Heart right ventricle (tissue), 16 donors: ENCODE results near the gene RAX2. TPM values are rescaled to one million over a fixed set of nuclear protein-coding genes. Genes with fewer than 3 reads are reported as not detected.
A peak's percentile ranks its signal among the peaks of the same experiment; 100 is the strongest.
"Not testable (repeated sequence)": the region's sequence is repeated elsewhere in the genome, so short reads cannot be mapped to it uniquely, and the experiment has no call there.

Experiments used
- ATAC-seq, 8 donors: fragments of 200-7000 bp; cut with Tn5 transposase; one replicate each; pipeline ENCODE4 v1.9.1; 2020; ENCODE audit warnings: mild to moderate bottlenecking in 8 of 8, moderate library complexity in 8 of 8, moderate number of reproducible peaks in 1 of 8
- DNase-seq, 2 donors: peaks; one replicate each; pipeline ENCODE4 v3.0.0-alpha.2; 2020
- H3K27ac ChIP-seq, 10 donors: fragments of 200-600 bp; sonication (generic) in 2 of 10; one replicate each; pipeline versions ENCODE4 v1.5.0 to v1.8.0; 2020 to 2022; ENCODE audit warnings: mild to moderate bottlenecking in 3 of 10
- H3K27me3 ChIP-seq, 7 donors: fragments of 200-600 bp; one replicate each; pipeline ENCODE4 v1.8.0; 2021 to 2022; ENCODE audit warnings: mild to moderate bottlenecking in 2 of 7
- H3K36me3 ChIP-seq, 9 donors: fragments of 200-600 bp; sonication (generic) in 1 of 9; one replicate each; pipeline versions ENCODE4 v1.5.0 to v1.8.0; 2020 to 2022; ENCODE audit warnings: mild to moderate bottlenecking in 2 of 9
- H3K4me1 ChIP-seq, 9 donors: fragments of 200-600 bp; sonication (generic) in 1 of 9; one replicate each; pipeline versions ENCODE4 v1.5.0 to v1.8.0; 2020 to 2022; ENCODE audit warnings: mild to moderate bottlenecking in 4 of 9
- H3K4me3 ChIP-seq, 10 donors: fragments of 200-600 bp; sonication (generic) in 2 of 10; one replicate each; pipeline versions ENCODE4 v1.5.0 to v1.8.0; 2020 to 2022; ENCODE audit warnings: mild to moderate bottlenecking in 7 of 10, moderate library complexity in 2 of 10
- H3K9me3 ChIP-seq, 11 donors: fragments of 200-600 bp in 10 of 11; sonication (generic) in 2 of 11; one replicate each; pipeline versions ENCODE4 v1.5.0 to v1.8.0; 2013 to 2022; ENCODE audit warnings: mild to moderate bottlenecking in 2 of 11, control low read depth in 1 of 11, moderate library complexity in 1 of 11
- WGBS, 2 donors: extraction: QIAGEN DNeasy Blood & Tissue Kit; methylation state at CpG; one replicate each; pipeline ENCODE4 v1.1.7; 2013; ENCODE audit warnings: inconsistent platforms in 1 of 2; 5-methylcytosine and 5-hydroxymethylcytosine counted together
- intact Hi-C, 10 donors: fragments of 100-400 bp; cut with DNase I; formaldehyde crosslinking; loops; one replicate each; pipeline versions ENCODE4 v1.11.1 to v1.14.2; 2022
- polyA plus RNA-seq, 2 donors: library from polyadenylated mRNA; stranded (reverse); fragments of 200-250 nt; gene quantifications; one replicate each; pipeline ENCODE4 v1.2.3, GENCODE V29; 2013
- total RNA-seq, 10 donors: library from RNA; stranded (reverse); fragmentation: NEBNext Ultra II Directional in 3 of 10; extraction: Animal tissue kit (Norgen Biotek cat#: 25700) in 3 of 10; gene quantifications; one replicate each; pipeline versions ENCODE4 v1.2.1 to v1.2.4, GENCODE V29; 2021 to 2023
- TF ChIP-seq, protein P1 (sequence below), 9 donors: fragments of 200-600 bp; sonication (generic) in 2 of 9; IDR thresholded peaks; one replicate each; pipeline versions ENCODE4 v1.5.0 to v1.8.0; 2021 to 2022; ENCODE audit warnings: antibody characterized with exemption in 9 of 9, mild to moderate bottlenecking in 5 of 9, moderate library complexity in 1 of 9
- donor health status: Arrhythmogenic right ventricular cardiomyopathy.
- donor health status: ischemic (EF 13 %, LVEDD 7.1; RV severe dilation, severe dysfunction).
- donor health status: healthy with polysubstance abuse.
- donor health status: DM: no; HTN: yes; CAD: no.
- donor health status: DM: no; HTN: no; CAD: no.
- donor health status: ischemic (EF 25% LVEDD 6.9; RV normal size, moderate dysfunction).
- donor health status: ischemic (EF 25% LVEDD 5.7; RV mildly dilated, moderate dysfunction).
- donor health status: healthy.
- donor health status: DM: yes; HTN: yes; CAD: no.
- donor health status: Ischemic cardiomyopathy.
- donor health status: ischemic (EF 35%, LVEDD 5.7; RV mildly dilated, moderate dysfunction).
- donor health status: nonischemic (EF 11% LVEDD 7.7; RV severe dilation, severe dysfunction).
- donor health status: DM: yes; HTN: yes; CAD: no.
- donor health status: PGD.
- donor health status: ischemic (EF 29% LVEDD 5.4; RV normal size, mild dysfunction).
- donor health status: nonischemic (EF 23%, LVEDD 6.1; RV moderate dilation, normal function).

The RAX2 gene
- total and polyA plus RNA-seq, 12 donors = not detected

DNA sequence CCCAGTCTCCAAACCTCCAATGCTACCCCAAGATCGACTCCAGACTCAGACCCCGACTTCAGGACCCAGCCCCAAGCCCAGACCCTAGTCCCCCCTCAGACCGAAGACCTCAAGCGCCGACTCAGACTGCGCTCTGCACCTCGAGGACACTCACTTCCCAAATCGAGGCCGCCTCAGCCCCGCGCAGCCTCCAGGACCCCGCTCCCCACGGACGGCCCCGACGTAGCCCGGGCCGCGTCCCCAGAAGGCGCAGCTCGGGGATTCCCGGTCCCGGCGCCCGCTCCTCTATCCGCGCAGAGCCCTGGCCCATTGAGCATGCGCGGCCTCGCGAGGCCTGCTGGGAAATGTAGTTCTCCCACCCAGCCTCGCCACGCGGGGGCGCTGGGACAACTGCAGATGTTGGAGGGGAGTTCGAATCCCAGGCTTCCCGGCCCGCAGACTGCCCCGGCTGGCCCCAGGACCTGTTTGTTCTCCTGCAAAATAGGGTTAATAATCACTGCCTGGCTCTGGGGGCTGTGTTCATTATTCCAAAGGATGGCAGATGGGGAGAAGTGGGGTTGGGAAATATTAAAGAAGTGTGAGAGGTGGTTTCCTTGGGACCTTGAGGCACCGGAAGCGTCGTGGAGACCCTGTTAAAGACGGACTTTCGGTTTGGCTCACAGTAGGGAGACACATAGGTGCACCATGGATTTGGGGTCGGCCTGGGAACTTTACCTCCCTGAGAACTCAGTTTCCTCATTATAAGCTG is 10.5 kb downstream of the RAX2 start, which contains the start of gene APBA3:
APBA3 (minus strand) TSS at position 311 of the 748 bp plus-strand sequence. CDS start 1,428 bp downstream, outside the sequence.
- intact Hi-C loops = loop anchor here in 8 of 10 donors (2.0 to 10.0 kb wide), 8 partner anchors 61 to 226 kb away; partner anchors contain the start of genes DAPK3 (in 2 of the 8), EEF2 (in 1 of the 8) and PIP5K1C (in 1 of the 8)
- ATAC-seq (peak; percentile 41 to 70 (median 58)), DNase-seq (peak; percentile 90 to 96)
- peak within 1 kb of the TSS; percentile 68 to 99 (median 91) for H3K4me3 ChIP-seq
- H3K36me3 ChIP-seq = peaks cover 0 to 52% (median 32%) of the 10 kb centered on the region in 9 donors
- H3K27ac ChIP-seq = peak within 1 kb of the TSS; percentile 95 to 100 (median 97)
- H3K27me3 ChIP-seq = no peaks in the 10 kb centered on the region
- peaks cover 3 to 48% (median 35%) of the 10 kb centered on the region in 9 donors for H3K4me1 ChIP-seq
- H3K9me3 ChIP-seq = no peaks in the 10 kb centered on the region
- WGBS, 2 donors = 3 to 5% methylated on average over 45 of the region's 45 CpGs
- TF ChIP-seq, protein P1, sequence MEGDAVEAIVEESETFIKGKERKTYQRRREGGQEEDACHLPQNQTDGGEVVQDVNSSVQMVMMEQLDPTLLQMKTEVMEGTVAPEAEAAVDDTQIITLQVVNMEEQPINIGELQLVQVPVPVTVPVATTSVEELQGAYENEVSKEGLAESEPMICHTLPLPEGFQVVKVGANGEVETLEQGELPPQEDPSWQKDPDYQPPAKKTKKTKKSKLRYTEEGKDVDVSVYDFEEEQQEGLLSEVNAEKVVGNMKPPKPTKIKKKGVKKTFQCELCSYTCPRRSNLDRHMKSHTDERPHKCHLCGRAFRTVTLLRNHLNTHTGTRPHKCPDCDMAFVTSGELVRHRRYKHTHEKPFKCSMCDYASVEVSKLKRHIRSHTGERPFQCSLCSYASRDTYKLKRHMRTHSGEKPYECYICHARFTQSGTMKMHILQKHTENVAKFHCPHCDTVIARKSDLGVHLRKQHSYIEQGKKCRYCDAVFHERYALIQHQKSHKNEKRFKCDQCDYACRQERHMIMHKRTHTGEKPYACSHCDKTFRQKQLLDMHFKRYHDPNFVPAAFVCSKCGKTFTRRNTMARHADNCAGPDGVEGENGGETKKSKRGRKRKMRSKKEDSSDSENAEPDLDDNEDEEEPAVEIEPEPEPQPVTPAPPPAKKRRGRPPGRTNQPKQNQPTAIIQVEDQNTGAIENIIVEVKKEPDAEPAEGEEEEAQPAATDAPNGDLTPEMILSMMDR (IDR thresholded peaks at IDR 0.05) = peak; percentile 47 to 91 (median 83)

DNA sequence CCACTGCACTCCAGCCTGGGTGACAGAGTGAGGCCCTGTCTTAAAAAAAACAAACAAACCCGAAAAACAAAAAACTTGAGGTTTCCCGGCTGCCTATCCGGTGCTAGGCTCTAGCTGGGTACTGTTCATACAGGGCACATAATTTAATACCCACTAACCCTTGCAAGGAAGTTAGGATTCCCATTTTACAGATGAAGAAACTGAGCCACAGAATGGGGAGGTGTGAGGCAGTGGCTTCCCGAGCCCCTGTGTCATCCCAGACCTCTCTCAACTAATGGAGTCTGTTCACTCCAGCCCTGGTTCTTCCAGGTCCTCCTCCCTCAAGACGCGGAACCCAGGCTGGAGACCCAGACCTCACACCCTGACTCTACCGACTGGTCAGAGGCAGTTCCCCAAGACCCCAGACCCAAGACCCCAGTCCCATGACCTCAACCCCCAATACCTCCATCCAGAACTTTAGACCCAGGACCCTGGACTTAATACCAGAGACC is 11.1 kb downstream of the RAX2 start:
- Histone ChIP-seq H3K4me3 (peak overlapping the region; percentile 68 to 99 (median 90)), H3K36me3 (peaks cover 0 to 52% (median 32%) of the 10 kb centered on the region in 9 donors), H3K27me3 (no peaks in the 10 kb centered on the region), H3K4me1 (peaks cover 3 to 46% (median 35%) of the 10 kb centered on the region in 9 donors), H3K9me3 (no peaks in the 10 kb centered on the region), H3K27ac (peak overlapping the region; percentile 24 to 100 (median 97))
- ATAC-seq (no peak), DNase-seq (peak in 1 of 2 donors; percentile 9)
- intact Hi-C loops = loop anchor here in 8 of 10 donors (5.0 to 10.0 kb wide), 6 partner anchors 61 to 226 kb away; partner anchors contain the start of genes DAPK3 (in 2 of the 8) and EEF2 (in 1 of the 8)
- TF ChIP-seq, protein P1 (IDR thresholded peaks at IDR 0.05) = no peak
- WGBS, 2 donors = 35 to 41% methylated on average over 7 of the region's 7 CpGs

DNA sequence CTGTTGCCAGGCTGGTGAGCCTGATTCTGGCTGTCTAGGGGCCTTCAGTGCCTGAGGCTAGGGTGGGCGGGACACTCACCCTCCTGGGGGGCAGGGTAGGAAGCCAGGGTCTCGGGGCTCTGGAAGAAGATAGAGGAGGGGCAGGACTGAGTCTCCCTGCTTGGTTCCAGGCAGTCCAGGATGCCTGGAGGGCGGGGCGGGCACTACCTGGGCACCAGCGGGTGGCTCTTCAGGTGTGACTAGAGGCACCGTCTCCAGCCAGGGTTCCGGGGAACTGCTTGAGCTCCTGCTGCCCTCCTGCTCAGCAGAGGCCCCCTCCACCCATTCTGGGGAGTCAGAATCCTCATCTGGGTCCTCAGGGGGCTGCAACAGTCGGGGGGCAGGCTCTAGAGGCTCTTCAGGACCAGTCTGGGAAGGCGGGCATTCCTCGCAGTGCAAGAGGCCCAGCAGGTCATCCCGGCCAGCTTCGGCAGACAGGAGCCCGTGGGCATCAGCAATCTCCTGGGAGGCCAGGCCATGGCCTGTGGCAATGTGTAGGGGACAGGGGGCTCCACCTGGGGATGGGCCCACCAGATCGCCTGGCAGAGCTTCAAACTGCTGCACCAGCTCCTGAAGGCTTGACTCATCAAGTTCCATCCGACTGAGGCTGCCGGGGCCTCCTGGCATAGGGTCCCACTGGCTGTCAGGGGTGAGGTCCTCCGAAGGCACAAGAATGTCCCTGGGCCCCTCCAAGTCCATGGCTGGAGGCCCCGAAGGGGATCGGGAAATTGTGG is 12.4 kb downstream of the RAX2 start:
- no peaks in the 10 kb centered on the region for H3K27me3 ChIP-seq
- ATAC-seq (no peak), DNase-seq (no peak)
- TF ChIP-seq, protein P1 (IDR thresholded peaks at IDR 0.05) = no peak
- H3K9me3 ChIP-seq = no peaks in the 10 kb centered on the region
- peaks cover 0 to 49% (median 26%) of the 10 kb centered on the region in 9 donors for H3K36me3 ChIP-seq
- H3K27ac ChIP-seq = no peak overlapping the region
- H3K4me3 ChIP-seq = no peak overlapping the region
- intact Hi-C loops = loop anchor here in 8 of 10 donors (5.0 to 10.0 kb wide), 6 partner anchors 63 to 228 kb away; partner anchors contain the start of genes DAPK3 (in 2 of the 8) and EEF2 (in 1 of the 8)
- WGBS, 2 donors = 87 to 91% methylated on average over 19 of the region's 19 CpGs
- peaks cover 3 to 46% (median 35%) of the 10 kb centered on the region in 9 donors for H3K4me1 ChIP-seq

DNA sequence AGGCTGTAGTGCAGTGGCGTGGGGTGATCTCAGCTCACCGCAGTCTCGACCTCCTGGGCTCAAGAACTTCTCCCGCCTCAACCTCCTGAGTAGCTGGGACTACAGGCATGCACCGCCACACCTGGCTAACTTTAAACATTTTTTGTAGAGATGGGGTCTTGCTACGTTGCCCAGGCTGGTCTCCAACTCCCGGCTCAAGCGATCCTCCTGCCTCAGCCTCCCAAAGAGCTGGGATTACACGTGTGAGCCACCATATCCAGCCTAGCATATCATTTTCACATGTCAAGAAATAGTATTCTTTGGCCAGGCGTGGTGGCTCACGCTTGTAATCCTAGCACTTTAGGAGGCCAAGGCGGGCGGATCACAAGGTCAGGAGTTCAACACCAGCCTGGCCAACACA is 13.7 kb downstream of the RAX2 start:
- Histone ChIP-seq H3K4me1 (peaks cover 3 to 36% (median 30%) of the 10 kb centered on the region in 9 donors), H3K36me3 (peaks cover 0 to 63% (median 29%) of the 10 kb centered on the region in 9 donors)
- 97 to 98% methylated on average over 13 of the region's 13 CpGs for WGBS, 2 donors
- DNase-seq, H3K27ac ChIP-seq, ATAC-seq, H3K4me3 ChIP-seq, intact Hi-C loops, H3K9me3 ChIP-seq, H3K27me3 ChIP-seq: not testable (repeated sequence)

DNA sequence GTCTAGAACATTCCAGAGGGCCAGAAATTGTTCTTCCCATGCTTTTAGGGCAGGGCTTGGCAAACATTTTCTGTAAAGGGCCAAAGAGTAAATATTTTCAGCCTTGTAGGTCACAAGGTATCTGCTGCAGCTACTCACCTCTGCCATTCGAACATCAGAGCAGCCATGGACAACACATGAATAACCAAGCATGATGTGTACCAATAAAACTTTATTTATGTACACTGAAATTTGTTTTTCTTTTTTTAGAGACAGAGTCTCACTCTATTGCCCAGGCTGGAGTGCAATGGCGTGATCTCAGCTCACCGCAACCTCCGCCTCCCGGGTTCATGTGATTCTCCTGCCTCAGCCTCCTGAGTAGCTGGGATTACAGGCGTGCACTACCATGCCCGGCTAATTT is 14.3 kb downstream of the RAX2 start:
- H3K4me1 ChIP-seq = peaks cover 3 to 32% (median 27%) of the 10 kb centered on the region in 9 donors
- ATAC-seq, H3K27ac ChIP-seq, DNase-seq, H3K9me3 ChIP-seq, intact Hi-C loops, H3K27me3 ChIP-seq, H3K4me3 ChIP-seq: not testable (repeated sequence)
- H3K36me3 ChIP-seq = peaks cover 0 to 68% (median 34%) of the 10 kb centered on the region in 9 donors
- 97% methylated on average over 7 of the region's 7 CpGs for WGBS, 2 donors
